Adrenal gland (tissue), 12 donors: ENCODE measurements around the gene COL9A2. TPM values are rescaled to one million over a fixed set of nuclear protein-coding genes. Genes with fewer than 3 reads are reported as not detected.

Experiments used
- DNase-seq, 7 donors: peaks; one replicate each; pipeline ENCODE4 v3.0.0-alpha.2; 2019 to 2020
- H3K27ac ChIP-seq, 5 donors: fragments of 200-600 bp; sonication (generic) in 4 of 5; 1 replicate in 3 of 5; 2 replicates in 2 of 5; pipeline versions ENCODE4 v1.5.1 to v1.8.0; 2016 to 2020; ENCODE audit warnings: mild to moderate bottlenecking in 1 of 5
- H3K27me3 ChIP-seq: fragments of 200-600 bp; 2 replicates; pipeline ENCODE4 v1.8.0; 2021
- H3K36me3 ChIP-seq, 2 donors: fragments of 200-600 bp; replicated peaks in 1 of 2; 1 replicate in 1 of 2; 2 replicates in 1 of 2; pipeline versions ENCODE4 v1.5.1 to v1.8.0; 2018 to 2022
- H3K4me1 ChIP-seq, 2 donors: fragments of 200-600 bp; replicated peaks in 1 of 2; 1 replicate in 1 of 2; 2 replicates in 1 of 2; pipeline versions ENCODE4 v1.5.1 to v1.8.0; 2018 to 2021
- H3K4me3 ChIP-seq, 4 donors: fragments of 200-600 bp; sonication (generic) in 3 of 4; one replicate each; pipeline ENCODE4 v1.5.1; 2016 to 2018
- H3K9me3 ChIP-seq, 3 donors: fragments of 200-600 bp; sonication (generic) in 1 of 3; replicated peaks in 1 of 3; 1 replicate in 2 of 3; 2 replicates in 1 of 3; pipeline versions ENCODE4 v1.5.1 to v1.8.0; 2016 to 2021
- POLR2A ChIP-seq, 2 donors: fragments of 450-650 bp; IDR thresholded peaks; one replicate each; pipeline ENCODE4 v1.6.1; 2017; ENCODE audit warnings: antibody characterized with exemption in 2 of 2, mild to moderate bottlenecking in 2 of 2, moderate library complexity in 1 of 2
- WGBS, 4 donors: extraction: QIAGEN DNeasy Blood & Tissue Kit in 2 of 4; methylation state at CpG; one replicate each; pipeline versions ENCODE4 v1.1.5 to v1.1.7; 2013 to 2017; 5-methylcytosine and 5-hydroxymethylcytosine counted together
- intact Hi-C, 2 donors: fragments of 100-400 bp; cut with DNase I; formaldehyde crosslinking; loops; one replicate each; pipeline versions ENCODE4 v1.14.1 to v1.15.0; 2022 to 2023
- polyA plus RNA-seq, 3 donors: library from polyadenylated mRNA; stranded (reverse); fragments of 200-250 nt in 2 of 3; fragments of 350-450 nt in 1 of 3; fragmentation: Illumina TruSeq in 1 of 3; extraction: RNeasy Lipid Tissue Mini Kit (QIAGEN cat#74804) in 1 of 3; gene quantifications; one replicate each; pipeline ENCODE4 v1.2.3, GENCODE V29; 2013 to 2014
- total RNA-seq, 9 donors: library from RNA; depleted of rRNA in 4 of 9; stranded (reverse); fragments of >200 nt in 4 of 9; fragments of 120-200 nt in 1 of 9; fragmentation: NEBNext Ultra II Directional in 1 of 9; extraction: Animal tissue kit (Norgen Biotek cat#: 25700) in 1 of 9; gene quantifications; one replicate each; pipeline versions ENCODE4 v1.1.0 to v1.2.4, GENCODE V29; 2013 to 2023
- TF ChIP-seq, protein P1 (sequence below), 6 experiments: fragments of 450-650 bp in 4 of 6; fragments of 200-600 bp in 2 of 6; sonication (generic) in 1 of 6; IDR thresholded peaks; 1 replicate in 5 of 6; 2 replicates in 1 of 6; pipeline versions ENCODE4 v1.5.1 to v1.8.0; 2016 to 2021; ENCODE audit warnings: antibody characterized with exemption in 6 of 6, mild to moderate bottlenecking in 2 of 6, moderate library complexity in 1 of 6
- donor health status: healthy with polysubstance abuse.
- donor health status: Bipolar disorder and iron deficiency.
- donor health status: DM: yes; HTN: yes; CAD: no.
- donor health status: DM: no; HTN: no; CAD: no.
- donor health status: DM: no; HTN: no; CAD: no.
- donor health status: DM: yes; HTN: yes; CAD: no.

The COL9A2 gene
- total and polyA plus RNA-seq, 12 donors = 0.35 to 40.3 (median 5.8) TPM

DNA sequence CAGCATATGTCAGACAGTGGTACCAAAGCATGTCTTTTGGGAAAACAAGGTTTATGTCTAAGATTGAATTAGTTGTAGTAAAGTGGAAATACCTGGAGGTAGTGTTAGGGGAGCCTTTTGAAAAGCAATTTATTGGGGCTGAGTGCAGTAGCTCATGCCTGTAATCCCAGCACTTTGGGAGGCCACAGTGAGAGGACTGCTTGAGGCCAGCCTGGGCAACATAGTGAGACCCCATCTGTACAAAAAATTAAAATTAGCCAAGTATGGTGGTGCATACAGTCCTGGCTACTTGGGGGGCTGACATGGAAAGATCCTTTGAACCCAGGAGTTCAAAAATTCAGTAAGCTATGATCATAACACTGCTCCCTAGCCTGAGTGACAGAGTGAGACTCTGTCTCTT is 51.8 kb downstream of the COL9A2 start:
- no peak overlapping the region for H3K27ac ChIP-seq
- peaks cover 17 to 44% of the 10 kb centered on the region in 2 donors for H3K4me1 ChIP-seq

DNA sequence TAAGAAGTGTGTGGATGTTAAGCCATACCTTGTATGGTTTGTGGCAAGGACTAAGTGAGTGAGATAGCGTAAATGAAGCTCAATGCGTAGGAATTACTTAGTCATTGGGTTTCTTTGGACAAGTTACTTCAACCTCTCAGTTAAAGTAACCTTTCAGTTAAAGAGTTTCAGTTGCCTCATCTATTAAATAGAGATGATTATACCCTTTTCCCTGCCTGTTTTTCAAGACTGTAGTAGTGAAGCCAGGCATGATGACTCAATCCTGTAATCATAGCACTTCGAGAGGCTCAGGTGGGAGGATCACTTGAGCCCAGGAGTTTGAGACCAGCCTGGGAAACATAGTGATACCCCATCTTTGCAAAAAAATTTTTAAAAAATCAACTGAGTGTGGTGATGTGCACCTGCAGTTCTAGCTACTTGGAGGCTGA is 52.7 kb downstream of the COL9A2 start:
- H3K27ac ChIP-seq = no peak overlapping the region
- H3K27me3 ChIP-seq = no peaks in the 10 kb centered on the region
- no peaks in the 10 kb centered on the region for H3K9me3 ChIP-seq
- intact Hi-C loops = no loop called here
- H3K4me1 ChIP-seq = peaks cover 11 to 50% of the 10 kb centered on the region in 2 donors
- H3K4me3 ChIP-seq = no peak overlapping the region
- WGBS, 4 donors = 82 to 88% (median 87%) methylated on average over 3 of the region's 3 CpGs
- no peak for DNase-seq
- TF ChIP-seq POLR2A (IDR thresholded peaks at IDR 0.05) = no peak
- peaks cover 0 to 55% of the 10 kb centered on the region in 2 donors for H3K36me3 ChIP-seq

More for the DNA sequence above, 51.8 kb downstream of the COL9A2 start:
- Histone ChIP-seq H3K27me3 (no peaks in the 10 kb centered on the region), H3K4me3 (no peak overlapping the region), H3K36me3 (peaks cover 0 to 59% of the 10 kb centered on the region in 2 donors), H3K9me3 (no peaks in the 10 kb centered on the region)
- no peak for DNase-seq
- TF ChIP-seq, protein P1, sequence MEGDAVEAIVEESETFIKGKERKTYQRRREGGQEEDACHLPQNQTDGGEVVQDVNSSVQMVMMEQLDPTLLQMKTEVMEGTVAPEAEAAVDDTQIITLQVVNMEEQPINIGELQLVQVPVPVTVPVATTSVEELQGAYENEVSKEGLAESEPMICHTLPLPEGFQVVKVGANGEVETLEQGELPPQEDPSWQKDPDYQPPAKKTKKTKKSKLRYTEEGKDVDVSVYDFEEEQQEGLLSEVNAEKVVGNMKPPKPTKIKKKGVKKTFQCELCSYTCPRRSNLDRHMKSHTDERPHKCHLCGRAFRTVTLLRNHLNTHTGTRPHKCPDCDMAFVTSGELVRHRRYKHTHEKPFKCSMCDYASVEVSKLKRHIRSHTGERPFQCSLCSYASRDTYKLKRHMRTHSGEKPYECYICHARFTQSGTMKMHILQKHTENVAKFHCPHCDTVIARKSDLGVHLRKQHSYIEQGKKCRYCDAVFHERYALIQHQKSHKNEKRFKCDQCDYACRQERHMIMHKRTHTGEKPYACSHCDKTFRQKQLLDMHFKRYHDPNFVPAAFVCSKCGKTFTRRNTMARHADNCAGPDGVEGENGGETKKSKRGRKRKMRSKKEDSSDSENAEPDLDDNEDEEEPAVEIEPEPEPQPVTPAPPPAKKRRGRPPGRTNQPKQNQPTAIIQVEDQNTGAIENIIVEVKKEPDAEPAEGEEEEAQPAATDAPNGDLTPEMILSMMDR (IDR thresholded peaks at IDR 0.05) = no peak
- no peak for TF ChIP-seq POLR2A (IDR thresholded peaks at IDR 0.05)
- intact Hi-C loops = no loop called here

DNA sequence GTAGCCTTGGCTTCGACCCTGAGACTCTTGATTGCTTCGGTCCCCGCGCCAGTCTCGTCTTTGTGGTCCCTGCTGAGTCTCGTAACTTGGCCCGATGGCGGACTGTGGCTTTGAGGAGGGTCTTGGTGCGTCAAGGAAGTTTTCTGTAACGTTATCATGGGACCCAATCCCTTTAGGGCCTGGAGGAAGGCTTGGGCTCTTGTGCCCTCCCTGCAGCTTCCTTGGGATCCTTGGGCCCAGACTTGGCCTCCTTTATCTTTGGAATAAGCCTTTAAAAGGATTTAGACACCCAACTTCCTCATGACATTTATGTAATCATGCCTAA is 58.7 kb downstream of the COL9A2 start:
- intact Hi-C loops = loop anchor here in 1 of 2 donors (10.0 kb wide), 1 partner anchor 94 kb away; the partner anchor contains the start of gene RLF
- 0 to 1% (median 0%) methylated on average over 3 to 10 of the region's 10 CpGs for WGBS, 4 donors
- peak overlapping the region in 4 of 5 donors; percentile 87 to 96 (median 89) for H3K27ac ChIP-seq
- H3K36me3 ChIP-seq = peaks cover 0 to 35% of the 10 kb centered on the region in 2 donors
- H3K4me3 ChIP-seq = peak overlapping the region; percentile 31 to 82 (median 59)
- DNase-seq = no peak
- no peaks in the 10 kb centered on the region for H3K27me3 ChIP-seq
- TF ChIP-seq POLR2A (IDR thresholded peaks at IDR 0.05) = no peak
- TF ChIP-seq, protein P1 (IDR thresholded peaks at IDR 0.05) = no peak
- peaks cover 17 to 48% of the 10 kb centered on the region in 2 donors for H3K4me1 ChIP-seq
- H3K9me3 ChIP-seq = no peaks in the 10 kb centered on the region

DNA sequence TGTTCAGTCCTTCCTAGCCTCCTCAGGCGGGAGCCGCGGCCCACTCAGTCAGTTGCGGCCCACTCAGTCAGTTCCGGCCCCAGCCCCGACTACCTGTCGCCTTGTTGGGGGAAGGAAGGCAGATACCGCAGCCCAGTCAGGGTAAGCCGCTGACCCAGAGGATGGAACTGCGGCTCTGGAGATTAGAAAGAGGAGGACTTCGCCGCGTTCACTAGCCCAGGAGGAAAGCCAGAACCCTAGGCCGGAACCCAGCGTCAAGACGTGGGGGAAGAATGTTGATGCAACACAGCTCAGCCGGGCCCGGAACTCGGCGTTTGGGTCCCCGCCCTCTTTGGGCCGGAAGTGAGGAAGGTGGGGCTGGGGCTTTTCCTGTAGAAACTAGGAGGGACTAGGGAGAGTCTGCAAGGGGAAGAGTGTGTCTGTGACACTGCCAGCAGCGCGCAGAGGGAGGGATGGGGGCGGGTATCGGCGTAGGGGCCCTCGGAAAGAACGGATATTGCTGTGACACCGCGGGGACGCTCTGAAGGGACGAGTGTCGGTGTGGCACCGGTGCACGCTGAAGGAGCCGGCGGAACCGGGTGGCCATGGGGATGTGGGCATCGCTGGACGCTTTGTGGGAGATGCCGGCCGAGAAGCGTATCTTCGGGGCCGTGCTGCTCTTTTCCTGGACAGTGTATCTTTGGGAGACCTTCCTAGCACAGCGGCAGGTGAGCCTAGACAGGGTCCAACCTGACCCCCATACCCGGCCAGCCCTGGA is 59.2 kb downstream of the COL9A2 start, which contains the start of gene ZMPSTE24:
Gene ZMPSTE24, plus strand, starts transcription at position 549 of the 757 bp plus-strand sequence. Its CDS starts 36 bp downstream, at position 585.
- Histone ChIP-seq H3K27me3 (no peaks in the 10 kb centered on the region), H3K4me1 (peaks cover 17 to 43% of the 10 kb centered on the region in 2 donors), H3K36me3 (peaks cover 0 to 30% of the 10 kb centered on the region in 2 donors), H3K27ac (peak within 1 kb of the TSS; percentile 83 to 96 (median 88)), H3K4me3 (peak within 1 kb of the TSS; percentile 44 to 83 (median 78)), H3K9me3 (no peaks in the 10 kb centered on the region)
- DNase-seq = peak; percentile 94 to 99 (median 96)
- intact Hi-C loops = loop anchor here in 1 of 2 donors (10.0 kb wide), 1 partner anchor 93 kb away; the partner anchor contains the start of gene RLF
- peak; percentile 28 to 67 for TF ChIP-seq POLR2A (IDR thresholded peaks at IDR 0.05)
- TF ChIP-seq, protein P1 (IDR thresholded peaks at IDR 0.05) = no peak
- WGBS, 4 donors = 0 to 1% (median 0%) methylated on average over 17 to 48 of the region's 48 CpGs
